ENCODE results near the gene CDC6.
A peak's percentile ranks its signal among the peaks of the same experiment; 100 is the strongest.

Gene CDC6

GRCh38 chr17:40323391-40324381 lies 36.0 kb downstream of the CDC6 start:
- peak; percentile 62 for DNase-seq (ENCODE audit: low read depth)

DNA sequence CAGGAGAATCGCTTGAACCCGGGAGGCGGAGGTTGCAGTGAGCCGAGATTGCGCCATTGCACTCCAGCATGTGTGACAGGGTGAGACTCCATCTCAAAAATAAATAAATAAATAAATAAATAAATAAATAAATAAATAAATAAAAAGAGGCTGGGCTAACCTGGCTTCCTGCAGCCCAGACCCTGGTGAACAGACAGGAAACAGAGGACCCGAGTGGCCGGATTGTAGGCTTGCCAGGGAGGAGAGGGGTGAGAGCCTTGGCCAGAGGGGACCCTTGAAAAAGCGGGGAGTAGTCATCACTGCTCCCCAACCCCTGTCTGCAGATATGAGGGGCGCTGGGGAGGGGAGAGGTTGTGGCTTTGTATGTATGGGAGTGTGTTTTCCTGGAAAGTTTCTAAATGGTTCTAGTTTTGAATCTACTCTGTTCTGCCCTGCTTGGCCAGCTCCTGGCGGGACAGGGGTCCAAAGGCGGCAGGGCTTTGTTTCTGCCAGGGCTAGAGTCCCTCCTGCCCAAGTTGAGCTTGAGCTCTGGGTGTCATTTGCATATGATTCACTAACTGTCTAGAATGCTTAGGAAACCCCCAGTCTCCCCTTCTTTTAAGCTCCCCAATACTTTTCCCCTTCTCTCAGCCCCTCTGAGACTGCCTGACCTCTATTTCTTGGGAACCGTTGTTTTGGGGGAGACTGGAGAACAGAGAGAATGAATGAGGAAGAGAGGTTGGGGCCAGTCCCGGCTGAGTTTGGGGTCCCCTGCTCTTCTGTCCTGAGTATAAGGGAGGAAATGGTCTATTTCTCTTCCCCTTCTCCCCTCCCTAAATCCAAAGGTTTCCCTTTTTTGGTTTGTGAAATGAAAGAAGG lies 37.7 kb downstream of the CDC6 start:
- DNase-seq (ENCODE audit: low read depth) = no peak

- DNase-seq (ENCODE audit: low read depth) = no peak
Observed at GRCh38 chr17:40326014-40326831, 38.5 kb downstream of the CDC6 start.

DNA sequence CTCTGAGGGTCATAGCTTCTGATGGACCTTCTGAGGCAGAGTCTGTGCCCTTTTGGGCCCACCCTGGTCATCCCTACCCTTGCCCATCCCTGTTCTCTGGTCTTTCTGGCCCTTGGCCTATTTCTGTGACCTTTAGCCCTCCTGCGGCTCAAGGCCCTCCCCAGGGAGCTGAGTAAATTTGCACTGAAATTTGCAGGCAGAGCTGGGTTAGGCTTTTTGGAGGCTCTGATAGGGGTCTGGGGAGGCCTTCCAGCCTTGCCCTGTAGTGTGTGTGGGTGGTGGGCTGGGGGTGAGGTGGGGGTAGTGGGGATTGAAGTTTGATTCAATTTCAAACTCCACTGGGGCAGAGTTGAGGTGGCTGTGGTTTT lies 39.1 kb downstream of the CDC6 start:
- no peak for DNase-seq (ENCODE audit: low read depth)

GRCh38 chr17:40327244-40327729 lies 39.6 kb downstream of the CDC6 start:
- DNase-seq (ENCODE audit: low read depth) = no peak

DNA sequence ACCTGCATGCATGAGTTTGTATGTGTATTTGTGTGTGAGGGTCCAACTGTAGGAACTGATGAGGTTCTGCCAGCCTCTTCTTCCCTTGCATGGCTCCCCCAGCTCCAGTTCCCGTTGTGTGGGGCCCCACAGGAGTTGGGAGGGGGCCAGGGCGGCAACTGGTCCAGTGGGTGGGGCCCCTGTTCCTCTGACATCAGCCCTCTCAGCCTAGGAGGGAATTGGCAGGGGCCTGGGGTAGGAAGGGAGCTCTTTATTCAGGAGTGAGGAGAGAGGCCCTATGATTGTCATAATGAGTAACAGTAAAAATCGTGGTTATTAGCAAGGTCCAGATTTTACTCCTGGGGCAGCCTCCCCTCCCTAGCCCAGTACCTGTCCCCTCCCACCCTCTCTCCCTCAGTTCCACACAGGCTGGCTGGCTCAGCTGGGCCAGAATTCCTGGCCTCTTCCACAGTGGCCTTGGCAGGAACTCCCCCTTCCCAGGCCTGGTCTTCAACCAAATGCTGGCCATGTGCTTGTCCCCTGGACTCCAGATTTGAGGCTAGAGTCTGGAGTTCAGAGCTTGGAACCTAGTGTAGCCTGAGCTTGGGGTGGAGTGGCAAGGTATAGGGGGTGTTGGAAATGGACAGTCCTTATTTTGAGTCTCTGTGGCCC lies 40.2 kb downstream of the CDC6 start:
- DNase-seq (ENCODE audit: low read depth) = no peak

GRCh38 chr17:40328386-40328766 lies 40.7 kb downstream of the CDC6 start:
- no peak for DNase-seq (ENCODE audit: low read depth)

DNA sequence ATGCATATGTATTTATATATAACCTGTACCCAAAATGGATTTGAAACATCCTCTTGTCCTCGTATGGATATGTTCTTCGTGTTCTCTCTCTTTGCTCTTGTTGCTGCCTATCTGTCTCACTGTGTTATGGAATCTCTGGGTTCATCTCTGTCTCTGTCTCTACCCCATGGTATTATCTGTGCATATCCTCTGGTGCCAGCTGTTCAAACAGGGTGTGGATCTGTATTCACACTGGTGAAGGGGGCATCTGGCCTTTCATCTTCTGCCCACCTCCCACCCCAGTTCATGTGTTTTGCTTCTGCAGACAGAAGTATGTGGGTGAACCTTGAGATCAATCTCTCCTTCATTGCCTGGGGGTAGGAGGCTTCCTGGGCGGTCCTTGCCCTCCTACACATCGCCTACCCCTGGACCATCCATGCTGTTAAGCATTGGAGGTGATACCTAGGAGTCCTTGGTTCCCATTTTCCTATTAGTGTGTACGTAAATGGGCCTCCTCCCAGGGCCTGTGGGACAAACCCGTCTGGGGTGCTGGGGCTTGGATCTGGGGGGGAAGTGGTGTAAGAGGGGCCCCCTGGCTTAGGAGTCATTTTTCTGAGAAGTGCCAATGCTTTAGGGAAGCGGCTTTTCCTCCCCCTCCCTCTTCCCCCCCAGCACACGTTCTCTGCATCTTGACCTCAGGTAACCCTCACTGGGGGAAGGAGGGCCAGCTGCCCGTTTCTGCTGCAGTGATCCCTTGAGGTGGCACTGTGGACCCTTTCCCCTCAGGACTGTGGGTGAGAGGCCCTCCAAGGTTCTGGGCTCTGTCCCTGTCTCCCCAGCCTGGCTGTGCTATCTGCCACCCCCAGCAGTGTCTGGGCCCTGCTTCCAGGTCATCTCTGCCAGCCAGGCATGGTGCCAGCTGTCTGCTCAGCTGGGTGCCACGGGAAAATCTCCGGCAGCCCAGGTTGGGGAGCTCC lies 42.4 kb downstream of the CDC6 start:
- no peak for DNase-seq (ENCODE audit: low read depth)

GRCh38 chr17:40330850-40331470 lies 43.3 kb downstream of the CDC6 start:
- DNase-seq (ENCODE audit: low read depth) = no peak

- DNase-seq (ENCODE audit: low read depth) = no peak
Observed at GRCh38 chr17:40331743-40332641, 44.3 kb downstream of the CDC6 start.

GRCh38 chr17:40333781-40334448 lies 46.2 kb downstream of the CDC6 start:
- DNase-seq (ENCODE audit: low read depth) = no peak

DNA sequence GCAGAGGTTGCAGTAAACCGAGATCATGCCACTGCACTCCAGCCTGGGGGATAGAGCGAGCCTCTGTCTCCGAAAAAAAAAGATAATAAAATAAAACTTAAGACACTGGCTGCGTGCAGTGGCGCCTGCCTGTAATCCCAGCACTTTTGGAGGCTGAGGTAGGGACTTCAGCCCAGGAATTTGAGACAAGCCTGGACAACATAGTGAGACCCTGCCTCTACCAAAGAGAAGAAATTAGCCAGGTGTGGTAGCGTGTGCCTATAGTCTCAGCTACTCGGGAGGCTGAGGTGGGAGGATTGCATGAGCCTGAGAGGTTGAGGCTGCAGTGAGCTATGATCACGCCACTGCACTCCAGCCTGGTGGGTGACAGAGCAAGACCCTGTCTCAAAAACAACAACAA lies 47.9 kb downstream of the CDC6 start:
- no peak for DNase-seq (ENCODE audit: low read depth)

- no peak for DNase-seq (ENCODE audit: low read depth)
Observed at GRCh38 chr17:40337351-40337750, 49.7 kb downstream of the CDC6 start.

- no peak for DNase-seq (ENCODE audit: low read depth)
Observed at GRCh38 chr17:40338058-40338457, 50.4 kb downstream of the CDC6 start.

DNA sequence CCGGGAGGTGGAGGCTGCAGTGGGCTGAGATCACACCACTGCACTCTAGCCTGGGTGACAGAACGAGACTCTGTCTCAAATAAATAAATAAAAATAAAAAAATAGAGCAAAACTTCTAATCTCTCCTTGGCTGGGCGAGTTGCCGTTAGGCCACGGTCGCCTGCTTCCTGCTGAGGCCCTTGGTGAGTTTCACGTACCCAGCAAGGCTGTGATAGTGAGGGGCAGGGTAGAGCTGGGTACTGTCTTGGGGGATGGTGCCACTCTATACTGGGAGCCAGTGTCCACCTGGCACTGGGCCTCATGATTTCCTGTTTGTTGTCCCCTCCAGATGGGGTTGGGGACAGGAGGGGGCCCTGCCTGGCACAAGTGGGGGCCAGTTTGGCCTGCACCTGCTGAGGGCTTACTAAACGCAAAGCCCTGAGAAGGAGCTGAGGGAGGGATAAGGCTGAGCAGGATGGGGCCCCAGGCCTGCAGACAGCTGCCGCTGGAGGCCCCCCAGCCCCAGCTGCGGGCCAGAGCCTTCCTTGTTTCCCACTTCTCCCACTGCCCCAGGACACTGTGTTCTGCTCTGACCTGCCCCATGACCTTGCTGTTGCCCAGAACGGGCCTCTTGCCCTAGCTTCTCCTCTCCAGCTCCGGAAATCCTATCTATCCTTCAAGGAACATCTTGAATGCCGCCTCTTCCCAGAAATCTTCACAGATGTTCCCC lies 51.4 kb downstream of the CDC6 start:
- no peak for DNase-seq (ENCODE audit: low read depth)

GRCh38 chr17:40340327-40340726 lies 52.6 kb downstream of the CDC6 start:
- DNase-seq (ENCODE audit: low read depth) = no peak
